ENCODE measurements around the gene NLRC3. TPM values are rescaled to one million over a fixed set of nuclear protein-coding genes. Genes with fewer than 3 reads are reported as not detected.

Gene NLRC3
- total RNA-seq, 1 experiment from 2014 or later: 0.15 TPM

DNA sequence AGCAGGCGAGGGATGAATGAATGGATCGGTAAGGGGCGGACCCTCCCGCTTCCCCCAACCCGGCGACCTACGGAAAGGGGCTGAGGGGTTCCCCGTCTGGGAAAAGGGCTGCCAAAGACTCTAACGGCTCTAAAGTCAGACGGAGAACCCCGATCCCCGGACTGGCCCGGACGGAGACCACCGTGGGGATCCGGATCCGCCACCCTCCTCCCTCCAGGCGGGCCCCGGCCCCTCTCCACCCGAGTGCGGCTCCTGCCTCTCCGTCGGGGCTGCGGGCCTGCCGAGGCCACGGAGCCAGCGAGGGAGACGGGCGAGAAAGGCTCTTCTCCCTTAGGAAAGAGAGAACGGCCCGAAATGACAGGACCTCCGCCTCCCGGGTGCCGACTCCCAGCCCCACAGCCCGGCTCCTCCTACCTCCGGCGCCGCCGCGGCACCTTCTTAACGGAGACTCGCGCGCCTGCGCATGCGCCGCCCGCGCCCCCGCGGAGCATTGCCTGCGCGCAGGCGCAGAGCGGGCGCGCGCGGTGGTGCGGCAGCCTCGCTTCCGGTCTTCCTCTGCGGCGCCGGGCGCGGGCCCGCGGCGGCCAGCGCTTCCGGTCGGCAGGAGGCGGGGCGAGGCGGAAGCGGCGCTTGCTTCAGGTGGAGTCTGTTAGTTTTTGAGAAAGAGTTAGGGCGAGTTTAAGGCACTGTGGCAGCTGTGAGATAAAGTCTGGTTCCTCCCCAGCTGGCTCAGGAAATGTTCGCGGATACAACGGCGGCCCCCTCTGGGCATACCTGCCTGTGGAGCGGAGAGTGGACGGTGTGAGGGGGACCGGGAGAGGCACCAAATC, 34.2 kb upstream of the NLRC3 start, which contains the start of gene SLX4 (continued):
- peak; percentile 81 for TF ChIP-seq POLR2AphosphoS5 (IDR thresholded peaks at IDR 0.05; ENCODE audit: low read depth, low read length)
- TF ChIP-seq EGR1 (IDR thresholded peaks at IDR 0.05; ENCODE audit: low read depth): peak; percentile 86
- no peak for TF ChIP-seq CBX3 (IDR thresholded peaks at IDR 0.05; ENCODE audit: low read depth)
- TF ChIP-seq, protein P1, sequence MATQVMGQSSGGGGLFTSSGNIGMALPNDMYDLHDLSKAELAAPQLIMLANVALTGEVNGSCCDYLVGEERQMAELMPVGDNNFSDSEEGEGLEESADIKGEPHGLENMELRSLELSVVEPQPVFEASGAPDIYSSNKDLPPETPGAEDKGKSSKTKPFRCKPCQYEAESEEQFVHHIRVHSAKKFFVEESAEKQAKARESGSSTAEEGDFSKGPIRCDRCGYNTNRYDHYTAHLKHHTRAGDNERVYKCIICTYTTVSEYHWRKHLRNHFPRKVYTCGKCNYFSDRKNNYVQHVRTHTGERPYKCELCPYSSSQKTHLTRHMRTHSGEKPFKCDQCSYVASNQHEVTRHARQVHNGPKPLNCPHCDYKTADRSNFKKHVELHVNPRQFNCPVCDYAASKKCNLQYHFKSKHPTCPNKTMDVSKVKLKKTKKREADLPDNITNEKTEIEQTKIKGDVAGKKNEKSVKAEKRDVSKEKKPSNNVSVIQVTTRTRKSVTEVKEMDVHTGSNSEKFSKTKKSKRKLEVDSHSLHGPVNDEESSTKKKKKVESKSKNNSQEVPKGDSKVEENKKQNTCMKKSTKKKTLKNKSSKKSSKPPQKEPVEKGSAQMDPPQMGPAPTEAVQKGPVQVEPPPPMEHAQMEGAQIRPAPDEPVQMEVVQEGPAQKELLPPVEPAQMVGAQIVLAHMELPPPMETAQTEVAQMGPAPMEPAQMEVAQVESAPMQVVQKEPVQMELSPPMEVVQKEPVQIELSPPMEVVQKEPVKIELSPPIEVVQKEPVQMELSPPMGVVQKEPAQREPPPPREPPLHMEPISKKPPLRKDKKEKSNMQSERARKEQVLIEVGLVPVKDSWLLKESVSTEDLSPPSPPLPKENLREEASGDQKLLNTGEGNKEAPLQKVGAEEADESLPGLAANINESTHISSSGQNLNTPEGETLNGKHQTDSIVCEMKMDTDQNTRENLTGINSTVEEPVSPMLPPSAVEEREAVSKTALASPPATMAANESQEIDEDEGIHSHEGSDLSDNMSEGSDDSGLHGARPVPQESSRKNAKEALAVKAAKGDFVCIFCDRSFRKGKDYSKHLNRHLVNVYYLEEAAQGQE (IDR thresholded peaks at IDR 0.05; ENCODE audit: low read depth): no peak
- peak; percentile 67 for TF ChIP-seq SIN3A (IDR thresholded peaks at IDR 0.05; ENCODE audit: low read depth)
- TF ChIP-seq TCF7L2 (IDR thresholded peaks at IDR 0.05; ENCODE audit: borderline replicate concordance, extremely low read depth, insufficient read depth, insufficient read length): peak; percentile 89
- no peak for TF ChIP-seq JUND (IDR thresholded peaks at IDR 0.05)
- peak; percentile 47 for TF ChIP-seq ZFX (IDR thresholded peaks at IDR 0.05)
- no peak for TF ChIP-seq ZNF274 (IDR thresholded peaks at IDR 0.05; ENCODE audit: low read depth, low read length)
- TF ChIP-seq EZH2phosphoT487 (IDR thresholded peaks at IDR 0.05; ENCODE audit: borderline replicate concordance): no peak
- TF ChIP-seq, protein P2, sequence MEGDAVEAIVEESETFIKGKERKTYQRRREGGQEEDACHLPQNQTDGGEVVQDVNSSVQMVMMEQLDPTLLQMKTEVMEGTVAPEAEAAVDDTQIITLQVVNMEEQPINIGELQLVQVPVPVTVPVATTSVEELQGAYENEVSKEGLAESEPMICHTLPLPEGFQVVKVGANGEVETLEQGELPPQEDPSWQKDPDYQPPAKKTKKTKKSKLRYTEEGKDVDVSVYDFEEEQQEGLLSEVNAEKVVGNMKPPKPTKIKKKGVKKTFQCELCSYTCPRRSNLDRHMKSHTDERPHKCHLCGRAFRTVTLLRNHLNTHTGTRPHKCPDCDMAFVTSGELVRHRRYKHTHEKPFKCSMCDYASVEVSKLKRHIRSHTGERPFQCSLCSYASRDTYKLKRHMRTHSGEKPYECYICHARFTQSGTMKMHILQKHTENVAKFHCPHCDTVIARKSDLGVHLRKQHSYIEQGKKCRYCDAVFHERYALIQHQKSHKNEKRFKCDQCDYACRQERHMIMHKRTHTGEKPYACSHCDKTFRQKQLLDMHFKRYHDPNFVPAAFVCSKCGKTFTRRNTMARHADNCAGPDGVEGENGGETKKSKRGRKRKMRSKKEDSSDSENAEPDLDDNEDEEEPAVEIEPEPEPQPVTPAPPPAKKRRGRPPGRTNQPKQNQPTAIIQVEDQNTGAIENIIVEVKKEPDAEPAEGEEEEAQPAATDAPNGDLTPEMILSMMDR (IDR thresholded peaks at IDR 0.05 in 2 of 3, conservative IDR thresholded peaks at IDR 0.05 in 1 of 3; ENCODE audit: borderline replicate concordance in 1 of 3, insufficient read depth in 1 of 3, low read depth in 2 of 3, low read length in 2 of 3): no peak
